NB4 (cell line): ENCODE results near the gene PEF1.

Experiments
- DNase-seq: peaks from one replicate; pipeline ENCODE4 v3.0.0; 2010; ENCODE audit warnings: low read depth
- H3K4me3 ChIP-seq: one replicate; pipeline ENCODE4 v1.5.1; 2011; ENCODE audit warnings: mild to moderate bottlenecking, low read depth, low read length, moderate library complexity
- CTCF ChIP-seq: IDR thresholded peaks from one replicate; pipeline ENCODE4 v1.5.1; 2012; ENCODE audit warnings: low read depth, low read length
- MAX ChIP-seq: IDR thresholded peaks from 2 replicates; pipeline ENCODE4 v1.6.1; 2011; ENCODE audit warnings: low read depth, low read length
- MYC ChIP-seq: IDR thresholded peaks from 2 replicates; pipeline ENCODE4 v1.6.1; 2011; ENCODE audit warnings: low read depth, low read length
- POLR2A ChIP-seq: IDR thresholded peaks from 2 replicates; pipeline ENCODE4 v1.6.1; 2011; ENCODE audit warnings: mild to moderate bottlenecking; ENCODE audit not compliant: insufficient read length; ENCODE audit errors: extremely low read depth

The PEF1 gene

GRCh38 chr1:31681415-31681814, 36.7 kb upstream of the PEF1 start:
- H3K4me3 ChIP-seq = no peak overlapping the region
- TF ChIP-seq POLR2A (no peak), CTCF (no peak), MYC (no peak), MAX (no peak)
- DNase-seq = no peak

- no peak overlapping the region for H3K4me3 ChIP-seq
- no peak for DNase-seq
- no peak for TF ChIP-seq POLR2A
- TF ChIP-seq MAX = no peak
- TF ChIP-seq MYC = no peak
- no peak for TF ChIP-seq CTCF
Observed at GRCh38 chr1:31679676-31680230, 35.1 kb upstream of the PEF1 start.

DNA sequence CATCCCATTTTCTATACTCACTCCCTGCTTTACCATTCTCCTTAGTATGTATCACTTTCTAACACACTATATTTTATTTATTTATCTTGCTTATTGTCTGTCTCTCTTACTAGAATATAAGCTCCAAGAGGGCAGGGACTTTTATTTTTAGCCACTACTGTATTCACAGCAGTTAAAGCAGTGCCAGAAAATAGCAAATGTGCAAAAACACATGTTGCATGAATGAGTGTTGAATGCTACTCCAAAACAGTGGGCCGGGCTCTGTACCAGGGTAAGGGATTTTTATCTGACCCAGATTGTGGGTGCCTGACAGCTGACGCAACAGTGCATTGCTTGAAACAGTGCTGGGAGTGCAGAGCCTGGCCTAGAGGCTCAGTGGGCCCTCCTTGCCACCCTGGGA, 34.4 kb upstream of the PEF1 start:
- no peak for TF ChIP-seq CTCF
- TF ChIP-seq MYC = no peak
- no peak for TF ChIP-seq MAX
- no peak for TF ChIP-seq POLR2A
- no peak overlapping the region for H3K4me3 ChIP-seq
- DNase-seq = no peak

DNA sequence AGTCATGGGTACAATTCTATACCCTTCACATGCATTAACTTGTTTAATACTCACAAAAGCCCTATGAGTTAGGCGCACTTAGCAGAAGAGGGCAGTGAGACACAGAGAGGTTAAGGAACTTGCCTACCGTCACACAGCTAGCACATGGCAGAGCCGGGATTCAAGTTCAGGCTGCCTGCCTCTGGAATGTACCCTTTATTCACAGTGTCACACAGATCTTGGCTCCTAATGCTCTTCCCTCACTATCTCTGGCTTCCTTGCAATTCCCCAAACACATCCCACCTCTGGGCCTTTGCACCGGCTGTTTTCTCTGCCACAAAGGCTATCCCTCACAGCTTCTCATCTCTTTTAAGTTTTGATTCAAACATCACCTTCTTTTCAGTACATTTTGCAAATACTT, 34.0 kb upstream of the PEF1 start:
- H3K4me3 ChIP-seq = no peak overlapping the region
- no peak for TF ChIP-seq MAX
- no peak for DNase-seq

DNA sequence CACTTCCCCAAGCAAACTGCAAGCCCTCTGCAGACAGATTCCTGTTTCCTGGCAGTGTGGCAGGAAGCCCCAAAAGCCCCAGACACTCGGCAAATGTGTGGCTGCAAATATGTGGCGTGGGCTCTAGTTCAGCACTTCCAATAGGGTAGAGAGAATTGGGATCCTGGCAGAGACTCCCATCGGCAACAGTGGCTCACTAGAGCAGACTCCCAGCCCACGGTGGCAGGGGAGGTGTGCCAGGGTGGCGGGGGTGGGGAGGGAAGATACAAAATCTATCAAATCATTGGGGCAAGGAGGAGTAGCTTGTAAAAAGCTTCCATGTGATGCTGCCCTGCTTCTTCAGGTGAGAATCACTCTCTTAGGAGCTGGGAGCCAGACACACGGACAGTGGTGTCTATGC, 33.3 kb upstream of the PEF1 start:
- TF ChIP-seq MYC (no peak), CTCF (no peak), POLR2A (no peak), MAX (no peak)
- no peak overlapping the region for H3K4me3 ChIP-seq
- DNase-seq = no peak

DNA sequence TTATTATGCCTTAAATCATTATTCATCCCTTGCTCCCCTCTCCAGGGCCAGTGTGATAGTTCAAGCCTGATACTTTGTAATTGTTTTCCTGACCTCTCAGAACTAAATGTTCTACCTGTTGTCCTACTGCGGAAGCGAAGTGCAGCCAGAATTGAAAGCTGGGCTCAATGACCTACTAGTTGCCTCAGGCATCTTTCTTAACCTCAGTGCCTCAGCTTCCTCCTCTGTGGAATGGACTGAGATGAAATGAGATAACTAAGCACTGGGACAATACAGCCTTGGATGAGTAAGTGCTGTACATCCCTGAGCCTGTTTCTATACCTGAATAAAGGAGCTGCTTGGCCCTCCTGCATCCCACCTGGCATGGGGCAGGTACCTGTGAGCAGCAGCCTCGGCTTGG, 32.7 kb upstream of the PEF1 start:
- no peak for DNase-seq
- no peak overlapping the region for H3K4me3 ChIP-seq
- TF ChIP-seq MAX (no peak), MYC (no peak), POLR2A (no peak), CTCF (no peak)
